ENCODE data around the gene ZNF232. TPM values are rescaled to one million over a fixed set of nuclear protein-coding genes. Genes with fewer than 3 reads are reported as not detected.
"Not testable (repeated sequence)": the region's sequence is repeated elsewhere in the genome, so short reads cannot be mapped to it uniquely, and the experiment has no call there.

ZNF232 gene
- 14.3 TPM for total RNA-seq

DNA sequence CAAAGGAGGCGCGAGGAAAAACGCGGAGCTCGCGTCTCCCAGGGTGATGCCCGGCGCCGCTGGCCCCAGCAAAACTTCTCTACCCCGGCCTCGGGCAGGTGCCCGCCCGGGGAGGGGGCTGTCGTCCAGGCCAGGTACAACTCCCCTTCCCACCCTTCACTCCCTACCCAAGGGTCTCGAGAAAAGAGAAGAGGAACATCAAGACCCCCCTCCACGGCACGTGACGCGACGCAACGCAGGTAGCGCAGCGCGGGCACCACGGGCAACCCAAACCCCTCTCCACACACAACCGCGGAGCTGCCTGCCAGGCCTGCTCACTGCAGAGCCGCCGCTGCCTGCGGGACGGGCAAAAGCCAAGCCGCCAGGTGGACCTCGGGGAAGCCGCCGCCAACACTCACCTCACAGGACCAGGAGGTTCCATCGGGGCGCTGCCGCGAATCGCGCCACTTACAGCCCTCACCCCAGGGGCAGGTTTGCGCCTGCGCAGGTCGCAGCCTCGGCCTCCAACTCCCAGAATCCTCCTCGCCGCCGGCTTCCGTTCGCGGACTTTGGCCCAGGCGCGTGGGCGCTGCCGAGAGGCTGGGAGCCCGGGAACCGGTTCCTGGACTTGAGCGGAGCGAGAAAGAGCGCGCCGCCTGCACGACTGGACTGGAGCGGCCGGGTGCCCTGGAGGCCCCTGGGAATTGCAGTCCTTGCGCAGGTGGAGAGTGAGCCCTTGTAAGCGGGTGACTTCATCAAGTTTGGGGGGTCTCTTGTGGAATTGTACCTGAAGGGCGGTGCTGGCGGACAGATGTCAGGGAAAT lies at the start of gene ZNF232:
Gene ZNF232, minus strand, starts transcription at position 477 of the 803 bp plus-strand sequence. Its CDS starts 56 bp downstream, at position 421.
- peak; percentile 92 for DNase-seq

DNA sequence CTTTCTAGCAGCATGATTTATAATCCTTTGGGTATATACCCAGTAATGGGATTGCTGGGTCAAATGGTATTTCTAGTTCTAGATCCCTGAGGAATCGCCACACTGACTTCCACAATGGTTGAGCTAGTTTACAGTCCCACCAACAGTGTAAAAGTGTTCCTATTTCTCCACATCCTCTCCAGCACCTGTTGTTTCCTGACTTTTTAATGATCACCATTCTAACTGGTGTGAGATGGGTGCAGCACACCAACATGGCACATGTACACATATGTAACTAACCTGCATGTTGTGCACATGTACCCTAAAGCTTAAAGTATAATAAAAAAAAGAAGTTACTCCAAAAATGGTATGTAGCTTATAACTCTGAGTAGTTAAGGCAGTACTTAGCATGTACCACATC lies 49.0 kb upstream of the ZNF232 start:
- DNase-seq: not testable (repeated sequence)

DNA sequence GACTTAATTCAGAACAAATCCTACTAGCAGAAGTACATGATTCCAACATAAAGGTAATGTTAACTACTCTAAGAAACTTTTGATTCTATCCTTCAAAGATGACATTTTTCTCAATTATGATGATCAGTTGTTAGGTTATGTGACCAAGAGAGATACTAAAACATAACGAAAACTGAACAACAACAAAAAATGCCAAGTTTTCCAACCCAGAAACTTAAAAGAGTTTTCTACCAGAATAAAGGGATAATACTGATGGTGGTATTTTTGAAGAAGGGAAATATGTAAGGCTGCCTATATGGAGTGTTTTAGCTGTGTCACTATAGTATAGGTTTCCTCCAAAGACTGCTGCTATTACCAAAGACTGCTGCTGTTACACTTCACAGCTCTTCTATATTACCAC lies 34.4 kb upstream of the ZNF232 start:
- not testable (repeated sequence) for DNase-seq

DNA sequence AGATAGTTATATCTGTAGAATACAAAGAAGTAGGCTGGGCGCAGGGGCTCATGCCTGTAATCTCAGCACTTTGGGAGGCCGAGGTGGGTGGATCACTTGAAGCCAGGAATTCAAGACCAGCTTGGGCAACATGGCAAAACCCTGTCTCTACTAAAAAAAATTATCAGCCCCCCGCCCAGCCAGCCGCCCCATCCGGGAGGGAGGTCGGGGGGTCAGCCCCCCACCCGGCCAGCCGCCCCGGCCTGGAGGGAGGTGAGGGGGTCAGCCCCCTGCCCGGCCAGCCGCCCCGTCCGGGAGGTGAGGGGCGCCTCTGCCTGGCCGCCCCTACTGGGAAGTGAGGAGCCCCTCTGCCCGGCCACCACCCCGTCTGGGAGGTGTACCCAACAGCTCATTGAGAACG lies 31.2 kb upstream of the ZNF232 start:
- not testable (repeated sequence) for DNase-seq

DNA sequence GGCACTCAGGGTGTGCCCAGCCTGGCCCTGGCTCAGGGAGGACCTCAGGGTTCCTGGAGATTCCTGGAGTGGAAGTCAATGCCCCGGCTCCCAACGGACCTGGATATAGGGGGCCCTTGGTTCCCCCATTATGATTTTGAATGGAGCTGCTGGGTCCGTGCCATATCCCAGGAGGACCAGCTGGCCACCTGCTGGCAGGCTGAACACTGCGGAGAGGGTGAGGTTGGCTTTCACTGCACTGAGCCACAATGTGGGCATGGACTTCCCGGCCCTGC lies 27.7 kb upstream of the ZNF232 start:
- DNase-seq: no peak

DNA sequence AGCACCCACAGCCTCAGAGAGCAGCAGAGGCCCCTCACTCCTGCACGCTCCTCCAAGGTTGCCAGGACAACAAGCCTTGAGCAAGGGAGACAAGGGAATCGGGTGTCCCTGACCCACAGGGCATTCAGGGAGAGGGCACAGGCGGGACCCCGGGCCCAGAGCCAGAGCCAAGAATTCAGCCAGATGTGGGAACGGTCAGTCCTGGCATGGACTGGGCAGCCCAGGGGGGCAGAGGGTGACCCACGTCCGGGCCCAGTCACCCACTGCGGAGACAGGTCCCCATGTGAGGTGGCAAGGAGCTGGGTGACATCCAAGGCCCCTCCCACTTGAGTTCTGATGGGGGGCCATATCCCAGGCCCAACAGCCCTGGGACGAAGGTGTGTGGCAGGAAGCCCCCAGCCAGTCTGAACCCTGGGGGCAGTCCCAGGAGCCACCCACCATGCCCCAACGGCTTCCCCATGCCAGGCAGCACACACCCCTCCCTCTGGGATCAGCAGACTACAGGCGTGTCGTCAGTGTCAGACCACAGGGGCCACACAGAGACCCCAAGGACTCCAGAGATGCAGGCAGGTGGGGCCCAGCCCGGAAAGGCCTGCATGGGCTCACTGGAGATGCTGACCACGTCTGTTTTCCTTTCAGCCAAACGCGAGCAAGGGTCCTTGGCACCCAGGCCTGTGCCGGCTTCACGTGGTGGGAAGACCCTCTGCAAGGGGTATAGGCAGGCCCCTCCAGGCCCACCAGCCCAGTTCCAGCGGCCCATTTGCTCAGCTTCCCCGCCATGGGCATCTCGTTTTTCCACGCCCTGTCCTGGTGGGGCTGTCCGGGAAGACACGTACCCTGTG lies 27.2 kb upstream of the ZNF232 start:
- no peak for DNase-seq

DNA sequence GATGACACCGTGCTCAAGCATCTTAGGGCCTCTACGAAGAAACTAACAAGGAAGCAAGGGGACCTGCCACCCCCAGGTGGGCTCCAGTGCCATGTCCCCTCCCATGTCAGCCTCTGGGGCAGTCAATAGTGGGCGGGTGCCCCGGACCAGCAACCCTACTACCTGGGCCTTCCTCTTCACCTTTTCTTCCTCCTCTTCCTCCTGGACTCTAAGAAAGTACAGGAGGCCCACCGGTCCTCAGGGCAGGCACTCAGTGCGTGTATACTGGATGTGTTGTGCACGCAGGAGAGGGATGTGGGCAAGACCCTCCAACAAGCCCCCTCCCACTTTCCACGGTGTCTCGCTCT lies 26.5 kb upstream of the ZNF232 start:
- DNase-seq: not testable (repeated sequence)

DNA sequence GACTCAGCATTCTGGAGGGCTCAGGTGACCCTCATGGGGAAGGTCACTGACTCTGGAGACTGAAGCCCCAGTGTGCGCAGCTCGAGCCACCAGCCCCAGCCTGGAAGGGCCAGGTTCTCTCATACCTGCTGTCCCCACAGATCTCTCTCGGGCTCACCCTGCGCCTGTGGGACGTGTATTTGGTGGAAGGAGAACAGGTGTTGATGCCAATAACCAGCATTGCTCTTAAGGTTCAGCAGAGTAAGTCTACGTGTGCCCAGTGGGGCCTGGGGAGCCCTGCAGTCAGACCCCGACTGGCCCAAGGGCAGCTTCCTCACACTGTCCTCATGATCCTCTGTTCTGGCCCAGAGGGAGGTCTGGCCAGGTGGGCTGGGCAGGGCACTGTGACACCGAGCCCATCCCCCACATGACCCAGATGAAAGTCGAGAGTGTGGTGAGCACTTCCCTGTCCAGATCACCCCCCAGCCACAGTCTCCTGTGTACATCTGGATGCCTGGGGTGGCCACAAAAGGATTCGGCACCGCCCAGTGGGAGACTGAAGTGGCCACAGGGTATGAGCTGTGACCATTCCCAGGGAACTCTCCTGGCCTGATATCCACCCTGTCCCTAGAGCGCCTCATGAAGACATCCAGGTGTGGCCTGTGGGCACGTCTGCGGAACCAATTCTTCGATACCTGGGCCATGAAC lies 26.0 kb upstream of the ZNF232 start:
- DNase-seq: not testable (repeated sequence)

DNA sequence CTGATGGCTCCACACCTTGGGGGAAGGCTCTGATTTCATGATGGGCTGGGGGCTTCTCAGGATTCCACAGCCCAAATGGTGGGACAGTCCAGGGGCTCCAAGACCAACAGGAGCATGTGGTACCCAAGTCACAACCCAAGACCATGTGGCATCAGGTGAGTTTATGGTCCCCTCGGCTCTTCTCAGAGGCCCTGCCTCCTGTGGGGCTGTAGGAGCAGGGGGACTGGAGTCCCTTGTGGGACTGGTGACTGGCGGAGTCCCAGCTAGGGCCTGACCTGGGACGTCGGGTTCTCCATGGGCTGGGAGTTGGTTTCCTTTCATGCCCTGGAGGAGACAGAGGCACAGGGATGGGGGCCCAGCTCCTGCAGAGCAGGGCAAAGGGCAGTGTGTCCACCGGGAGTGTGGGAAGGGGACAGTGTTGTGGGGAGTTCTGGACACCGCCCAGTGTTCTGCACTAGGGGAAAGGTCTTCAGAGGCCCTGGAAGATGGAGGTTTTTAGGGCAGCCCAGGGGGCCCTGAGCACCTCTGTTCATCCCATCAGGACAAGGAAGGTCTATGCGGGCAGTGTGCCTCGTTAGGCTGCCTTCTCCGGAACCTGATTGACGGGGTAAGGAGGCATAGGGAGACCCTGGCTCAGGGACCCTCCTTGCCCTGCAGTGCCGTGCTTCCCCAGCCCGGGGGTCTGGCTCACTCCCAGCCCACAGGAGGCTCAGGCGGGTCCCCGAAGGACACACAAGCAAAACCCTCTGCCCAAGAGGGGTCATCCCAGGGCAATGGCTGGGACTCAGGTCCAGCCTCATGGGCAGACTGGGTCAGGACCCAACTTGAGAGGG lies 25.1 kb upstream of the ZNF232 start:
- not testable (repeated sequence) for DNase-seq

DNA sequence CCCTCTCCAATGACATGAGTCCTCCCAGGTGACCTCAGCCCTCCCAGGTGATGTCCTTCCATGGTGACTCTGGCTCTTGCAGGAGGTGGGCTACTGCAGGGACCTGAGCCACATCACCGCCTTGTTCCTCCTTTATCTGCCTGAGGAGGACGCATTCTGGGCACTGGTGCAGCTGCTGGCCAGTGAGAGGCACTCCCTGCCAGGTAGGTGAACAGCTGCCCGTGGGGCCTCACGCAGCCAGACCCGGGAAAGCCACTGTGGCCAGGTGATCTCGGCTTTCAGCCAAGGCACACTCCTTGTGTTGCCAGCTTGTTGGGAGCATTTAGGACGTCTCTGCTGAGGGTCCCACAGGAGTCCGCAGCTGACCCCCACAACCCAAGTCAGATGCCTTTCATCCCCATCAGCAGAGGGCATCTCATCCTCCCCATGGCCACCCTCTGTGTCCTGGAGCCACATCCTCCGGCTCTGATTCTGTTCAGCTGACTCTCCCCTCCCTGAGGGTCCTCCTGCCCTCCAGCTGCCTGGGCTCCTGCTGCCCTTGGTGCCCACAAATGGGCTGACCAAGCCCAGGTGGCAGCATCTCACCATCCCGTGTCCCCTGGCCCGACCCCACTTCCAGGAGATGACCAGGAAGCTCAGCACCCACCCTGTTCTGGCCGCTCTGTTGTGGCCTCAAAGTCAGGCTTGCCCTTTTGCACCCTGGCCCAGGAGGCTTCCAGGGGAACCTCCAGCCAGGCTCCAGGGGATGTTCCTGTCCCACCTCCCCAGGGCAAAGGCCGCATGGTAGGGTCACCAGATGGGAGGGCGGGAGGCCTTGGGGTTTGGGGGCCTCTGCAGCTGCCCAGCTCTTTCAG lies 24.3 kb upstream of the ZNF232 start:
- DNase-seq: no peak

DNA sequence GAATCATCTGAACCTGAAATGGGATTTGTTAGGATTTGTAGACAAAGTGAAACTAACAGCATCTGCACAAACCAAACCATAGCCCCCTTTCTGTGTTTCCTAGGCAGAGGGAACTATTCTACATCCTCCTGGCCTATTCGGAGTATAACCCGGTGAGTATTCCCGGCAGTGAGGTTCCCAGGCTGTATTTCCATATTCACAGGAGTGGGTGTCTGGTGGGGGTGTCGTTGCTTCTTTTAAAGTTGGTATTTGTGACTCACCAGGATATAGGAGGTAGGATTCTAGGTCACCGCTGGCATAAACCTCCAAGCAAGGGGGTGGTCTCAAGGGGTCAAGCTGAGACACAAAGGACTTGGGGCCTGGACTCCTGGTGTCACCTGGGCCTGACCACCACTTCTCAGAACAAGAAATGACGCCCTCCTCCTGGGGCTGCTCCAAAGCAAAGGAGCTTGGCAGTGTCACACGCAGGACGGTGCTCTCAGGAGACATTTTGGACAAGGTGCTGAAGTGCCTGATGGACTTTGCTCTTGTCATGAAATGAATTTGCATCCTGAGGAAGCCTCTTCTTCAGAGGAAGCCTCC lies 23.5 kb upstream of the ZNF232 start:
- DNase-seq: not testable (repeated sequence)

DNA sequence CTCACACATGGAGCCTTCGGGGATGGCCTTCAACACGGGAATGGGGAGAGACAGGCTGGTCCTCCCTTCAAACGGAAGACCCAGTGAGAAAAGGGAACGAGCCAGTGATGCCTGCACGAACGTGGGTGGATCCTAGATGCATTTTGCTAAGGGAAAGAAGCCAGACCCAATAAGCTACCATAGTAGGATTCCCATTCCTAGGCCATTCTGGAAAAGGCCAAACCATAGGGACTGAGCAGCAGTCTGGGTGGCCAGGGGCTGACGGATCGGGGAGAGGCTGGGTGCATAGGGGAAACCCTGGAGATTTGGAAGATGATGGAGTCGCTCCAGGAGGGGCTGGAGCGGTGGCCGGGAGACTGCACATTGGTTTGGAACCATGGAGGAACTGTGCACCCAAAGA lies 22.9 kb upstream of the ZNF232 start:
- not testable (repeated sequence) for DNase-seq

DNA sequence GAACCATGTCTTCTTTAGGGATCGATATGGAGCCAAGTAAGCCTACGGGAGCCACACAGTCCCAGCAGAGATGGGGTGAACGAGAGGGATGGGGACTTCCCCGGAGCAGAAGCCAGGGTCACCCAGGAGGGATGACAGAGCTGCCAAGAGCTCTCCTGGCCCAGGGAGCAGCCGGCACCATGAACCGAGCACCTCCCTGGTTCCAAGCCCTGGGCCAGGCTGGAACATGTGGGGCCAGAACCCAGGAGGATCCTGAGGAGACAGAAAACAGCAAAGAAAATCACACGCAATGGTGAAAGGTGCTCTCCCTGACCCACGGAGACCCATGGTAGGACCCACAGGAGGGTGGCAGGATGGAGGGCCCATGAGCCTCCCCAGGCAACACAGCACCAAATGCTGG lies 22.3 kb upstream of the ZNF232 start:
- not testable (repeated sequence) for DNase-seq

DNA sequence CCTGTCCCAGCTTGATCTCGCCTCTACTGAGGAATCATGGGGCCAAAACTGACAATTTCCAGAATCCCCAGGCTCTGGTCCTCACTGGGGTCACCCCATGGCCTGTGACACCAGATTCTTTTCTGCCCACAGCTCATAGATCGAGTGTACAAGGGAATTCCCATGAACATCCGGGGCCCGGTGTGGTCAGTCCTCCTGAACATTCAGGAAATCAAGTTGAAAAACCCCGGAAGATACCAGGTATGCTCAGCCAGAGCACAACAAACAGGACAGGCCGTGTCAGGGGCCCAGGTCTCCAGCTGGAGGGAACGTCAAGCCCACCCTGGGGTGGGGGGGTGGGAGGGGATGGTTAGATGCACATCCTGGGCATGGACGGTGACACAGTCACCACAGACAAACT lies 21.6 kb upstream of the ZNF232 start:
- DNase-seq: no peak

DNA sequence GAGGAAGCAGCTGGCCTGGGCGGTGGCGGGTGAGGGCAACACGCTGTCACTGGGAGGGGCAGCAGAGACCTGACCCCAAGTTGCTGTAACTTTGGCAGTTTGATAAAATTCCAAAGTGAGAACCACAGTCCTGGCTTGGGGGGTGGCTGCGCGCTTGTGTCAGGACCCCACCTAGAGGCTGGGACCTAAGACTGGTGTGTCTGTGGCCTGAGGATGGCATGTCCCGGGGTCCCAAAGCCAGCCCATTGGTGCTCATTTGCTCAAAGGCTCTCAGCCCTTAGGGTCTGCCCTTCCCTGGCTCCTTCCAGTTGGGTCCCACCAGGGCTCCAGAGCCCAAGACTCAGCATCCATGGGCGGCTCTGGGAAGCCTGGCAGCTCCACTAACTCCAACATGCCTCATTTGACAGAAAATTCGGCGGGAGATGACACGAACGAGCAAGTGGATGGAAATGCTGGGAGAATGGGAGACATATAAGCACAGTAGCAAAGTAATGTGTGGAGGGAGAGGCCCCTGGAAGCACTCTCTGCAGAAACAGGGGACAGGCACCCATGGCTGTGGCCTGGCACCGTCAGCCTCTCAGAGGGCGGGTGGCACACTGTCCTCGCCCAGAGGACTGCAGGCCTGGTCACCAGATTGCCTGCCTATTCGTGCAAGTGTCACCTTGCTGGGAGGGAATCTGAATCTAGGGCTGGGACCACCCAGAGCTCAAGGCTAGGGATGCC lies 21.0 kb upstream of the ZNF232 start:
- not testable (repeated sequence) for DNase-seq

DNA sequence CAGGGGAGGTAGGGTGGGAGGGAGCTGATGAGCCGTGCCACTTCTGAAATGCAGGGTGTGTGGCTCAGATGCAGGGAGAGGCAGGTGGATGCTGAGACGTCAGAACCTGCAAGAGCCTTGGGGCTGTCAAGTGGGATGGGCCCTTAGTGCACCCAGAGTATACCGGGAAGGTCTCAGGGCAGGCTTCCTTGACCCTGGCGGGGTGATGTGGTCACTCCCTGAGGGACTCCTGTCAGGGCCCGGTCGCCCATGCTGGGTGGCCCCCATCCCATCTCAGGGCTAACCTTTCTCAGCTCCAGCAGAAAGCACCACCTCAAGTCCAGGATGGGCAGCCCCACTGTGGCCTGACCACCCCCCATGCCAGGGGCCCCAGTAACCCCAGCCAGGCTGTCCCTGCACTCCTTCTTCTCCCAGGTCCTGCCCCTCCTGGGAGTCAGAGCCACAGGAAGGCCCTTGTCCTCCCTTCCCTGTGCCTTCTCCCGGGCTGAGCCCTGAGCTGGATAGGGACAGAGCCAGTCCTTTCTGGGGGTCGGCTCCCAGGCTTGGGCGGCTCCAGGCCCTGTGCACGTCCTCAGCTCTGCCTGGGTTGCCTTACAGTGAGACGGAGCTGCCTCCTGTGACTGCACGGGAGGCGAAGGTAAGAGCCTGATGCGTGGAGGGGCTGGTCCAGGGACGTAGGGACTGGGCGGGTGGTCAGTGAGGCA lies 20.3 kb upstream of the ZNF232 start:
- not testable (repeated sequence) for DNase-seq

DNA sequence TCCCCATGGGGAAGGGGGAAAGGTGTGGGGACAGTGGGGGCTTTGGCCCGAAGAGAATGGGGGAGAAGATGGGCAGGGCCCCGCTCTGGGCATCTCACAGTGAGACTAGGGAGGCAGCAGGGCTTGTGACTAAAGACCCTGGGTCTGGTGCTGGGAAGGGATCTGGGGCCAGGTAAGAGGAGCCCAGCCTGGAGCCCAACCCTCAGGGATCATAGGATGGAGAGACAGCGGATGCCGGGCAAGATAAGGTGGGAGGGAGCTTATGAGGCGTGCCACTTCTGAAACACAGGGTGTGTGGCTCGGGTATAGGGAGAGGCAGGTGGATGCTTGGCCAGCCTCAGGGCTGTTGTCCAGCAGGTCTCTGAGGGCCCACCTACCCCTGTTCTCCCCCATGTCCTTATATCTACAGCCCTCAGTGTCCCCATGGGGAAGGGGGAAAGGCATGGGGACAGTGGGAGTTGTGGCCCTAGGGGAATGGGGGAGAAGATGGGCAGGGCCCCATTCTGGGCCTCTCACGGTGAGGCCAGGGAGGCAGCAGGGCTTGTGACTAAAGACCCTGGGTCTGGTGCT lies 19.6 kb upstream of the ZNF232 start:
- no peak for DNase-seq

DNA sequence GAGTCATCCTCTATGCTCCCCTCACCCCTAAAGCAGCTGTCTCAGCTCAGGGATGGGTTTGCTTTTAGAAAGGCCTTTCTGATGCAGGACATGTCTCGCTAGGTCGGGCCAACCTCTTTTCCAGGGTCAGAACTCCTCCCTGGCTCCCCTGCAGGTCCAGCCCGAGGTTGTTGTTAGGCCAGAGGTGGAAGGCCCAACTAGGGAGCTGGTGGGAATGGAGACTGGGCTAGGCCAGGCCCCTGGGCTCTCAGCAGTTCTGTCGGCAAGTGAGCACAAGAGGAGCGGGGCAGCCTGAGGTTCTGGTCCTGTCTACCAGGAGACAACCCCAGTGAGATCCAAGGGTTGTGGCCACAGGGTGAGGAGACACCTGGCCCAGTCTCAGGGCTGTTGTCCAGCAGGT lies 19.0 kb upstream of the ZNF232 start:
- not testable (repeated sequence) for DNase-seq

DNA sequence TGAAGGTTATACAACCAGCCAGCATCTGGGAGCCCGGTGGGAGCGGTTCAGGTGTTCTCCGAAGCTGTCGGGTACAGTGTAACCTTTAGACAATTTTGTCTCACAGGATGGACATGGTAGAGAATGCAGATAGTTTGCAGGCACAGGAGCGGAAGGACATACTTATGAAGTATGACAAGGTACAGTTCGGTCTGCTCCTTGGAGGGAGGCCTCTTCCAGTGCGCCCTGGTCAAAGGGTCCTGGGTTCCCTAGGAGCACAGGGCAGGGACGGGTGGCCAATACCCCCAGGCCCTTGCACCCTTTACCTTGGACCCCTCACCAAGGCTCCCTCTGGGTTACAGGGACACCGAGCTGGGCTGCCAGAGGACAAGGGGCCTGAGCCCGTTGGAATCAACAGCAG lies 18.6 kb upstream of the ZNF232 start:
- DNase-seq: not testable (repeated sequence)

All from occipital lobe (tissue), 2 donors.